Heart left ventricle (tissue), 16 donors: Measurements from ENCODE around the gene RNF20. TPM values are rescaled to one million over a fixed set of nuclear protein-coding genes. Genes with fewer than 3 reads are reported as not detected.

Source experiments
- ATAC-seq, 4 donors: fragments of 200-7000 bp; cut with Tn5 transposase; one replicate each; pipeline ENCODE4 v1.9.1; 2020 to 2022; ENCODE audit warnings: moderate library complexity in 4 of 4, mild to moderate bottlenecking in 3 of 4, moderate number of reproducible peaks in 1 of 4
- DNase-seq, 5 donors: peaks; one replicate each; pipeline ENCODE4 v3.0.0-alpha.2; 2020
- H3K27ac ChIP-seq, 12 donors: fragments of 200-600 bp; sonication (generic) in 4 of 12; one replicate each; pipeline versions ENCODE4 v1.5.0 to v1.8.0; 2016 to 2022; ENCODE audit warnings: mild to moderate bottlenecking in 2 of 12
- H3K27me3 ChIP-seq, 9 donors: fragments of 200-600 bp; sonication (generic) in 2 of 9; one replicate each; pipeline versions ENCODE4 v1.5.1 to v1.8.0; 2016 to 2022; ENCODE audit warnings: mild to moderate bottlenecking in 3 of 9
- H3K36me3 ChIP-seq, 9 donors: fragments of 200-600 bp; sonication (generic) in 2 of 9; one replicate each; pipeline versions ENCODE4 v1.5.0 to v1.8.0; 2018 to 2022; ENCODE audit warnings: mild to moderate bottlenecking in 2 of 9
- H3K4me1 ChIP-seq, 12 donors: fragments of 200-600 bp; sonication (generic) in 4 of 12; one replicate each; pipeline versions ENCODE4 v1.5.0 to v1.8.0; 2016 to 2022; ENCODE audit warnings: mild to moderate bottlenecking in 3 of 12
- H3K4me3 ChIP-seq, 12 donors: fragments of 200-600 bp; sonication (generic) in 4 of 12; one replicate each; pipeline versions ENCODE4 v1.5.0 to v1.8.0; 2017 to 2022; ENCODE audit warnings: mild to moderate bottlenecking in 9 of 12, moderate library complexity in 4 of 12
- H3K9me3 ChIP-seq, 12 donors: fragments of 200-600 bp; sonication (generic) in 4 of 12; one replicate each; pipeline versions ENCODE4 v1.5.0 to v1.8.0; 2016 to 2022; ENCODE audit warnings: mild to moderate bottlenecking in 1 of 12
- POLR2A ChIP-seq, 2 donors: fragments of 450-650 bp; IDR thresholded peaks; one replicate each; pipeline ENCODE4 v1.6.1; 2017; ENCODE audit warnings: antibody characterized with exemption in 2 of 2, mild to moderate bottlenecking in 2 of 2, moderate library complexity in 2 of 2
- WGBS, 4 donors: extraction: QIAGEN DNeasy Blood & Tissue Kit in 2 of 4; methylation state at CpG; one replicate each; pipeline versions ENCODE4 v1.1.5 to v1.1.7; 2013 to 2018; 5-methylcytosine and 5-hydroxymethylcytosine counted together
- intact Hi-C, 10 donors: fragments of 100-400 bp; cut with DNase I; formaldehyde crosslinking; loops; one replicate each; pipeline versions ENCODE4 v1.11.1 to v1.14.2; 2022
- polyA plus RNA-seq, 2 donors: library from polyadenylated mRNA; stranded (reverse); fragments of 200-250 nt; gene quantifications; one replicate each; pipeline ENCODE4 v1.2.3, GENCODE V29; 2013
- total RNA-seq, 9 donors: library from RNA; depleted of rRNA in 2 of 9; stranded (reverse); fragments of >200 nt in 2 of 9; fragmentation: NEBNext Ultra II Directional in 3 of 9; extraction: Animal tissue kit (Norgen Biotek cat#: 25700) in 3 of 9; gene quantifications; one replicate each; pipeline versions ENCODE4 v1.1.0 to v1.2.4, GENCODE V29; 2016 to 2023
- TF ChIP-seq, protein P1 (sequence below), 12 donors: fragments of 200-600 bp; sonication (generic) in 4 of 12; IDR thresholded peaks; one replicate each; pipeline versions ENCODE4 v1.5.0 to v1.8.0; 2018 to 2022; ENCODE audit warnings: antibody characterized with exemption in 12 of 12, mild to moderate bottlenecking in 5 of 12
- donor health status: ischemic (EF 13 %, LVEDD 7.1; RV severe dilation, severe dysfunction).
- donor health status: healthy with polysubstance abuse.
- donor health status: DM: no; HTN: yes; CAD: no.
- donor health status: DM: no; HTN: no; CAD: no.
- donor health status: ischemic (EF 25% LVEDD 6.9; RV normal size, moderate dysfunction).
- donor health status: ischemic (EF 25% LVEDD 5.7; RV mildly dilated, moderate dysfunction).
- donor health status: healthy.
- donor health status: DM: yes; HTN: yes; CAD: no.
- donor health status: ischemic (EF 35%, LVEDD 5.7; RV mildly dilated, moderate dysfunction).
- donor health status: nonischemic (EF 11% LVEDD 7.7; RV severe dilation, severe dysfunction).
- donor health status: DM: yes; HTN: yes; CAD: no.
- donor health status: PGD.
- donor health status: ischemic (EF 29% LVEDD 5.4; RV normal size, mild dysfunction).
- donor health status: nonischemic (EF 23%, LVEDD 6.1; RV moderate dilation, normal function).

RNF20 gene
- total and polyA plus RNA-seq, 11 donors: 14.1 to 63.7 (median 45.4) TPM

DNA sequence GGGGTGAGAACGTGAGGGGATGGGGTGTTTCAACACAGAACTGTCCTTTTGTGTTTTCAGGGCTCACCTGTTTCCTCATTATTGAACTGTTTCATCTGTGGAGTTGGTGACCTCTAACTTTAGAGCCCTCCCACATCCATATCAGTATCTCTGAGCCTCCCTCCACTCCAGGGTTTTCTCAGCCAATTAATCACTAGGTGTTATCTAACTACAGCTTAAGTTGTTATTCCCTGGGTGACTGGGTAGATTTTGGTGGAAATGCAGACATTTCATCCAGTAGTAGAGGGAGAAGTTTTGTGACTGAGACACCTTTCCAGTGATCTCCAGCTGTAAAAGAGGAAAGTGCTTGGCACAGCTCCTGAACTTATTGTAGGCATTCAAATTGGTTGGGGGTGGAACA is 37.5 kb downstream of the RNF20 start:
- no peak overlapping the region for H3K4me3 ChIP-seq
- intact Hi-C loops: no loop called here
- no peak for ATAC-seq

DNA sequence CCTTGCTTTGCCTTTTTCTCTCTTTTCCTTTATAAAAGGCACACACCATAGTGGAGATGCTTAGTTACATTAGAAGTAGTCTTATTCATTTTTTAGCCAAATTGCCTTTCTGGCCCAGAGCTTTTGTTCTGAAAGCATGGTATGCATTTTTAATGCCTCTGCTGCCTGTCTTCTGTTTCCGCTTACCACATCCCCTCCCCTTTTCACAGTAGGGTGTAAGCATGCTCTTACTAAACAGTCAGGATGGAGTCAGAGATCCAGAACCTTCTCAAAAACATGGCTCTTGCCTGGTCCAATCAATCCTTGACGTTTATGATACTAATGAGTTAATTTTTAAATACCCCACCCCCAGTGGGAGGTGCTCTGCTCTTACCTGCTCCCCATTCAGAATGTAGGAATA is 38.7 kb downstream of the RNF20 start:
- no peak for DNase-seq

More for the DNA sequence above, 37.5 kb downstream of the RNF20 start:
- WGBS, 4 donors: 60 to 88% (median 69%) methylated on average over 1 of the region's 1 CpG
- no peak for DNase-seq
- no peak for TF ChIP-seq POLR2A (IDR thresholded peaks at IDR 0.05)
- TF ChIP-seq, protein P1, sequence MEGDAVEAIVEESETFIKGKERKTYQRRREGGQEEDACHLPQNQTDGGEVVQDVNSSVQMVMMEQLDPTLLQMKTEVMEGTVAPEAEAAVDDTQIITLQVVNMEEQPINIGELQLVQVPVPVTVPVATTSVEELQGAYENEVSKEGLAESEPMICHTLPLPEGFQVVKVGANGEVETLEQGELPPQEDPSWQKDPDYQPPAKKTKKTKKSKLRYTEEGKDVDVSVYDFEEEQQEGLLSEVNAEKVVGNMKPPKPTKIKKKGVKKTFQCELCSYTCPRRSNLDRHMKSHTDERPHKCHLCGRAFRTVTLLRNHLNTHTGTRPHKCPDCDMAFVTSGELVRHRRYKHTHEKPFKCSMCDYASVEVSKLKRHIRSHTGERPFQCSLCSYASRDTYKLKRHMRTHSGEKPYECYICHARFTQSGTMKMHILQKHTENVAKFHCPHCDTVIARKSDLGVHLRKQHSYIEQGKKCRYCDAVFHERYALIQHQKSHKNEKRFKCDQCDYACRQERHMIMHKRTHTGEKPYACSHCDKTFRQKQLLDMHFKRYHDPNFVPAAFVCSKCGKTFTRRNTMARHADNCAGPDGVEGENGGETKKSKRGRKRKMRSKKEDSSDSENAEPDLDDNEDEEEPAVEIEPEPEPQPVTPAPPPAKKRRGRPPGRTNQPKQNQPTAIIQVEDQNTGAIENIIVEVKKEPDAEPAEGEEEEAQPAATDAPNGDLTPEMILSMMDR (IDR thresholded peaks at IDR 0.05): no peak
- no peaks in the 10 kb centered on the region for H3K9me3 ChIP-seq
- H3K4me1 ChIP-seq: peaks cover 0 to 3% (median 0%) of the 10 kb centered on the region in 12 donors
- no peak overlapping the region for H3K27ac ChIP-seq
- no peaks in the 10 kb centered on the region for H3K27me3 ChIP-seq
- H3K36me3 ChIP-seq: peaks cover 0 to 44% (median 21%) of the 10 kb centered on the region in 9 donors

DNA sequence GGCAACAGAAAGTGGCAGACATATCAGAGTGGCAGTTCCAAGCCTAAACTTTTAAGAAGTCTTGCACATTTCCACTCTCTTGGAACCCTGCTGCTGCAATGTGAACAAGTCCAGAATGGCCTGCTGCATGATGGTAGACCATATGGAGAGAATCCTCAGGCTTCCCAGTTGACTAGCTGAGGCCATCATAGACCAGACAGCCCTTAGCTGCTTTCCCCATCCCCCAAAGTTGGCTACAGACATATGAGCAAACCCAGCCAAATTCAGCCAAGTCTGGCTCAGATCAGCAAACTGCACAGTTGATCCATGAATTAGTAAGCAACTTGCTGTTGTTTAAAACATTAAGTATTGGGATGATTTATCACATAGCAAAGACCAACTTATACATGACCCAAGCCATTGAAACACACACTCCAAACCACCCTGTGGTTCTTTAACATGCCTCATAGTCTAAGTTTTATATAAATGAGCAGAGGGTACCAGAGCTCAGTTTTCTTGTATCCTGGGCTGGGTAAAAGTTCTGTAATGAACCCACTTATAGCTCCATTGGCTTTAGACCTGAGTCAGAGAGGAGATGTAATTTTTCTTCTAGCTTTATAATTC is 41.2 kb downstream of the RNF20 start:
- intact Hi-C loops: no loop called here
- H3K9me3 ChIP-seq: no peaks in the 10 kb centered on the region
- TF ChIP-seq POLR2A (IDR thresholded peaks at IDR 0.05): no peak
- TF ChIP-seq, protein P1 (IDR thresholded peaks at IDR 0.05): no peak
- no peak overlapping the region for H3K27ac ChIP-seq
- H3K4me1 ChIP-seq: peaks cover 0 to 3% (median 0%) of the 10 kb centered on the region in 12 donors
- no peaks in the 10 kb centered on the region for H3K27me3 ChIP-seq
- no peak for ATAC-seq
- H3K4me3 ChIP-seq: no peak overlapping the region
- DNase-seq: no peak
- peaks cover 0 to 9% (median 0%) of the 10 kb centered on the region in 9 donors for H3K36me3 ChIP-seq

More for the DNA sequence above, 38.7 kb downstream of the RNF20 start:
- no peak overlapping the region for H3K27ac ChIP-seq
- H3K36me3 ChIP-seq: peaks cover 0 to 32% (median 9%) of the 10 kb centered on the region in 9 donors
- no peak for ATAC-seq
- TF ChIP-seq, protein P1 (IDR thresholded peaks at IDR 0.05): no peak
- no peak for TF ChIP-seq POLR2A (IDR thresholded peaks at IDR 0.05)
- no peaks in the 10 kb centered on the region for H3K27me3 ChIP-seq
- no peak overlapping the region for H3K4me3 ChIP-seq
- 66 to 93% (median 88%) methylated on average over 2 of the region's 2 CpGs for WGBS, 4 donors
- H3K4me1 ChIP-seq: peaks cover 0 to 3% (median 0%) of the 10 kb centered on the region in 12 donors
- no peaks in the 10 kb centered on the region for H3K9me3 ChIP-seq
- intact Hi-C loops: no loop called here

DNA sequence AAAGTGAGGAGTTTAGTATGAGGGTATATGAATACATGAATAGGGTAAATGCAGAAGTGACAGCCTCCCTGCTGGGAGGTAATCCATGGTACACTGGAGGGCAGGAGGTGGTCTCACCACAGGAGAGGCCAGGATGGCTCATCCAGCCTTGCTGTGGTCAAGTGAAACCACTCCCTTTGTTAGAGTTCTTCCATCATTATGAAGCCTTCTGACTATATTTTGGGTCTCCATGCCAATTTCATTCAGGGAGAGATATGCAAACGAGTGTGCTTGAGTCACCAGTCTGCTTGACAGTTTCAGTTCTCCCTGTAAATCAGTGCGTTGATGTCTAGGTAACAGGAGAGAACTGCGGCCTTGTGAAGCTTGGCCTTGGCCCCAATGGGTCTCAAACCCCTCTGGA is 44.7 kb downstream of the RNF20 start:
- ATAC-seq (no peak), DNase-seq (no peak)
- intact Hi-C loops: no loop called here
- Histone ChIP-seq H3K4me3 (no peak overlapping the region), H3K27me3 (no peaks in the 10 kb centered on the region), H3K36me3 (no peaks in the 10 kb centered on the region), H3K9me3 (no peaks in the 10 kb centered on the region), H3K4me1 (peaks cover 0 to 8% (median 0%) of the 10 kb centered on the region in 12 donors), H3K27ac (no peak overlapping the region)
- WGBS, 4 donors: 68 to 85% (median 77%) methylated on average over 3 of the region's 3 CpGs
- TF ChIP-seq POLR2A (IDR thresholded peaks at IDR 0.05): no peak
